B cell (primary cell): Measurements from ENCODE around the gene SOX18. TPM values are rescaled to one million over a fixed set of nuclear protein-coding genes. Genes with fewer than 3 reads are reported as not detected.

Experiments
- ATAC-seq: fragments of 200-7000 bp; cut with Tn5 transposase; one replicate; pipeline ENCODE4 v1.10.0; 2021; ENCODE audit warnings: low read depth, mild to moderate bottlenecking, moderate number of reproducible peaks, moderate library complexity
- CTCF ChIA-PET: fragments of 350-600 bp; sonication (Branson Sonifier 250); formaldehyde crosslinking; loops from one replicate; lab custom pipeline; 2021; ENCODE audit warnings: antibody characterized with exemption, inconsistent platforms; lab: Charles Lee
- POLR2A ChIA-PET: fragments of 350-600 bp; sonication (Branson Sonifier 250); formaldehyde crosslinking; loops from one replicate; lab custom pipeline; 2021; ENCODE audit warnings: antibody characterized with exemption; lab: Charles Lee
- DNase-seq: peaks from one replicate; pipeline ENCODE4 v3.0.0; 2013
- H2AFZ ChIP-seq: 2 replicates; pipeline ENCODE4 v1.6.1; 2012; ENCODE audit warnings: mild to moderate bottlenecking, low read depth, low read length; ENCODE audit not compliant: insufficient read depth, poor library complexity, severe bottlenecking
- H3K27ac ChIP-seq, 2 donors: 1 replicate in 1 of 2; 2 replicates in 1 of 2; pipeline ENCODE4 v1.5.1; 2012 to 2013; ENCODE audit warnings: low read length in 2 of 2, mild to moderate bottlenecking in 2 of 2, moderate library complexity in 1 of 2
- H3K27me3 ChIP-seq, 4 experiments: fragments of 200-600 bp in 1 of 4; sonication (generic) in 1 of 4; replicated peaks in 1 of 4; 1 replicate in 2 of 4; 2 replicates in 2 of 4; pipeline versions ENCODE4 v1.6.1 to v1.7.0; 2013 to 2016; ENCODE audit warnings: low read length in 3 of 4, mild to moderate bottlenecking in 2 of 4, mixed read lengths in 1 of 4, moderate library complexity in 1 of 4; ENCODE audit not compliant: insufficient read depth in 4 of 4, control insufficient read depth in 3 of 4; ENCODE audit errors: control extremely low read depth in 1 of 4
- H3K36me3 ChIP-seq, 2 experiments: replicated peaks in 1 of 2; 1 replicate in 1 of 2; 2 replicates in 1 of 2; pipeline versions ENCODE4 v1.6.1 to v1.7.1; 2013; ENCODE audit warnings: low read length in 1 of 2; ENCODE audit not compliant: insufficient read depth in 2 of 2, control insufficient read depth in 1 of 2; ENCODE audit errors: control extremely low read depth in 1 of 2, extremely low read depth in 1 of 2
- H3K4me1 ChIP-seq, 2 donors: fragments of 200-600 bp in 1 of 2; sonication (generic) in 1 of 2; 1 replicate in 1 of 2; 2 replicates in 1 of 2; pipeline versions ENCODE4 v1.5.1 to v1.6.1; 2013 to 2017; ENCODE audit warnings: low read length in 2 of 2; ENCODE audit not compliant: control insufficient read depth in 2 of 2, insufficient read depth in 2 of 2
- H3K4me2 ChIP-seq: replicated peaks from 2 replicates; pipeline ENCODE3; 2012; ENCODE audit warnings: mild to moderate bottlenecking, low read depth, low read length; ENCODE audit not compliant: poor library complexity, severe bottlenecking
- H3K4me3 ChIP-seq, 5 experiments: fragments of 200-600 bp in 1 of 5; sonication (generic) in 1 of 5; 1 replicate in 3 of 5; 2 replicates in 2 of 5; pipeline versions ENCODE4 v1.5.1 to v1.7.0; 2011 to 2016; ENCODE audit warnings: low read length in 4 of 5, mild to moderate bottlenecking in 4 of 5, low read depth in 2 of 5, control low read depth in 1 of 5, moderate library complexity in 1 of 5; ENCODE audit not compliant: insufficient read depth in 1 of 5; ENCODE audit errors: control extremely low read depth in 1 of 5, extremely low read depth in 1 of 5
- H3K79me2 ChIP-seq: fragments of 200-600 bp; sonication (generic); one replicate; pipeline ENCODE4 v1.6.0; 2016; ENCODE audit warnings: low read length; ENCODE audit not compliant: control insufficient read depth, insufficient read depth
- H3K9ac ChIP-seq: fragments of 200-600 bp; sonication (generic); 2 replicates; pipeline ENCODE4 v1.6.1; 2017; ENCODE audit warnings: mild to moderate bottlenecking, low read length, moderate library complexity
- H3K9me3 ChIP-seq, 3 donors: one replicate each; pipeline versions ENCODE4 v1.6.1 to v1.7.1; 2013; ENCODE audit warnings: low read length in 2 of 3; ENCODE audit not compliant: control insufficient read depth in 2 of 3, insufficient read depth in 1 of 3; ENCODE audit errors: control extremely low read depth in 1 of 3
- H4K20me1 ChIP-seq: 2 replicates; pipeline ENCODE4 v1.6.0; 2012; ENCODE audit warnings: mild to moderate bottlenecking, low read length; ENCODE audit not compliant: insufficient read depth, control insufficient read depth, poor library complexity, severe bottlenecking
- H3K27ac Mint-ChIP-seq: one replicate; pipeline ENCODE4 v1.8.0; 2021; ENCODE audit warnings: mixed read lengths
- H3K27me3 Mint-ChIP-seq: one replicate; pipeline ENCODE4 v1.8.0; 2021; ENCODE audit warnings: mixed read lengths
- H3K4me1 Mint-ChIP-seq: one replicate; pipeline ENCODE4 v1.8.0; 2021; ENCODE audit warnings: mixed read lengths
- H3K4me3 Mint-ChIP-seq: one replicate; pipeline ENCODE4 v1.8.0; 2021; ENCODE audit warnings: mixed read lengths
- H3K9me3 Mint-ChIP-seq: one replicate; pipeline ENCODE4 v1.8.0; 2022; ENCODE audit warnings: mixed read lengths; ENCODE audit not compliant: insufficient read depth
- EZH2 ChIP-seq: IDR thresholded peaks from 2 replicates; pipeline ENCODE4 v1.6.1; 2012; ENCODE audit warnings: borderline replicate concordance, low read depth, mild to moderate bottlenecking, moderate library complexity, low read length; ENCODE audit not compliant: insufficient read depth, poor library complexity, severe bottlenecking
- WGBS: methylation state at CpG from one replicate; pipeline ENCODE4 v1.1.5; 2013; ENCODE audit warnings: missing lambda C conversion rate; ENCODE audit not compliant: insufficient coverage; 5-methylcytosine and 5-hydroxymethylcytosine counted together
- intact Hi-C: fragments of 100-400 bp; cut with micrococcal nuclease; formaldehyde crosslinking; loops from one replicate; pipeline ENCODE4 v1.10.0; 2022
- polyA plus RNA-seq: library from polyadenylated mRNA; depleted of rRNA; stranded (reverse); fragments of >200 nt; gene quantifications from 2 replicates; pipeline ENCODE4 v1.2.3, GENCODE V29; 2012
- total RNA-seq, 2 donors: library from RNA; stranded (reverse); fragments of 120-200 nt in 1 of 2; gene quantifications; 1 replicate in 1 of 2; 2 replicates in 1 of 2; pipeline versions ENCODE4 v1.2.3 to v1.2.4, GENCODE V29; 2013 to 2022
- TF ChIP-seq, protein P1 (sequence below): fragments of 200-600 bp; IDR thresholded peaks from one replicate; pipeline ENCODE4 v1.8.0; 2022; ENCODE audit warnings: antibody characterized with exemption, mild to moderate bottlenecking

Gene SOX18
- total and polyA plus RNA-seq, 2 donors (not counting 1 experiment from before 2014, with no cell fraction given): not detected

- peaks cover 19% of the 10 kb centered on the region for H3K79me2 ChIP-seq
- H4K20me1 ChIP-seq: peaks cover 49% of the 10 kb centered on the region
- H3K27me3 ChIP-seq: peaks cover 0 to 11% (median 3%) of the 10 kb centered on the region in 4 experiments
- H3K27ac ChIP-seq: peak within 1 kb of the TSS; percentile 77 to 94
- no peak for TF ChIP-seq EZH2
- TF ChIP-seq, protein P1, sequence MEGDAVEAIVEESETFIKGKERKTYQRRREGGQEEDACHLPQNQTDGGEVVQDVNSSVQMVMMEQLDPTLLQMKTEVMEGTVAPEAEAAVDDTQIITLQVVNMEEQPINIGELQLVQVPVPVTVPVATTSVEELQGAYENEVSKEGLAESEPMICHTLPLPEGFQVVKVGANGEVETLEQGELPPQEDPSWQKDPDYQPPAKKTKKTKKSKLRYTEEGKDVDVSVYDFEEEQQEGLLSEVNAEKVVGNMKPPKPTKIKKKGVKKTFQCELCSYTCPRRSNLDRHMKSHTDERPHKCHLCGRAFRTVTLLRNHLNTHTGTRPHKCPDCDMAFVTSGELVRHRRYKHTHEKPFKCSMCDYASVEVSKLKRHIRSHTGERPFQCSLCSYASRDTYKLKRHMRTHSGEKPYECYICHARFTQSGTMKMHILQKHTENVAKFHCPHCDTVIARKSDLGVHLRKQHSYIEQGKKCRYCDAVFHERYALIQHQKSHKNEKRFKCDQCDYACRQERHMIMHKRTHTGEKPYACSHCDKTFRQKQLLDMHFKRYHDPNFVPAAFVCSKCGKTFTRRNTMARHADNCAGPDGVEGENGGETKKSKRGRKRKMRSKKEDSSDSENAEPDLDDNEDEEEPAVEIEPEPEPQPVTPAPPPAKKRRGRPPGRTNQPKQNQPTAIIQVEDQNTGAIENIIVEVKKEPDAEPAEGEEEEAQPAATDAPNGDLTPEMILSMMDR: no peak
- POLR2A ChIA-PET: interaction anchor here (0.9 to 5.5 kb wide), 10 partner anchors 11 to 100 kb away, joined by 3 to 55 read pairs (median 6); partner anchors contain the start of genes SAMD10 and TCEA2
- 4% methylated on average over 62 of the region's 62 CpGs for WGBS
- H3K4me2 ChIP-seq: peak within 1 kb of the TSS; percentile 96
- Mint-ChIP-seq H3K9me3 (no peaks in the 10 kb centered on the region), H3K27me3 (peaks cover under 1% of the 10 kb centered on the region), H3K27ac (peak within 1 kb of the TSS; percentile 93), H3K4me1 (peaks cover 56% of the 10 kb centered on the region), H3K4me3 (peak within 1 kb of the TSS; percentile 87)
- H3K4me1 ChIP-seq: peaks cover 50 to 73% of the 10 kb centered on the region in 2 donors
- CTCF ChIA-PET: interaction anchor here (1.0 to 11.8 kb wide), 10 partner anchors 11 to 100 kb away, joined by 3 to 220 read pairs (median 4); partner anchors contain the start of gene SAMD10
- H3K9me3 ChIP-seq: no peaks in the 10 kb centered on the region
- H3K36me3 ChIP-seq: peaks cover 0 to 12% of the 10 kb centered on the region in 2 experiments
- DNase-seq: peak; percentile 84
- H3K9ac ChIP-seq: peak within 1 kb of the TSS; percentile 85
- intact Hi-C loops: loop anchor here (5.0 kb wide), 1 partner anchor 98 kb away; the partner anchor contains the start of gene PRPF6
- H2AFZ ChIP-seq: peak within 1 kb of the TSS; percentile 65
- H3K4me3 ChIP-seq: peak within 1 kb of the TSS; percentile 80 to 98 (median 96)
- ATAC-seq: no peak
Observed at GRCh38 chr20:64080013-64080812, 30.8 kb upstream of the SOX18 start, which contains the start of gene OPRL1. Gene OPRL1, plus strand, starts transcription at chr20:64080082. Its CDS starts 12,639 bp downstream, at chr20:64092721.
